Superior temporal gyrus (tissue), 1 donor: ENCODE measurements around the gene PSAPL1.

Source experiments
- DNase-seq: peaks from one replicate; pipeline ENCODE4 v3.0.0-alpha.2; 2016; ENCODE audit errors: extremely low spot score

Gene PSAPL1

DNA sequence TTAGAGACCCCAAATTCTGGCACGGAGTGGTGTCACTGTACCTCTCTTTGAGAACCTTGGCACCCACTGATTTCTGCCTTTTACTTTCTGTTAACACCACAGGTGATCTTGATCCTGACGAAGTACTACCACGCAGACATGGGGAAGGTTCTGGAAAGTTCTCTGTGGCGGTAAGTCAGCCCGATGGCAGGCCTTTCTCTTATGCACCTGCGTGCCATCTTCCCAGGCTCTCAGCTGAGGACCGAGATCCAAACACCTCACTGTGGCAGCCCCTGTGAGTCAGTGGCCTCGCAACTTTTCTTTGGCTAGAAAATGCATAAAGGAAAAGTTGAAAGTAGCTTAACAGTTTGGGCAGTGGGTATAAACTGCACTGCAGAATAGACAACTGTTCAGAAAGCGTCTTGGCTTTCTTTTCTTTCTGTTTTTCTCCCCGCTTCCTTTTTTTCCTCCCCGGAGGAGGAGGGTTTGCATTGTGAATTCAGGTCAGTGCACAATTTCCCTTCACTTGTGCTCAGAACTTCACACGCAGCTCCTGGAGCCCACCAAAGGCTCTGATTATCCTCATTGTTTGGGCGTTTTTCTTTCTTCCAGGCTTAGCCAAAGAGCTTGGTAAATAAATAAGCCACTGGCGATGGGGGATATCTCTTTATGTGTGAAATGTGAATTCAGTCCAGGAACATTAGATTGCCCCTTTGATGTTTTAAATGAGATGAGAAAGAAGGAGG, 38.4 kb downstream of the PSAPL1 start:
- DNase-seq: no peak

DNA sequence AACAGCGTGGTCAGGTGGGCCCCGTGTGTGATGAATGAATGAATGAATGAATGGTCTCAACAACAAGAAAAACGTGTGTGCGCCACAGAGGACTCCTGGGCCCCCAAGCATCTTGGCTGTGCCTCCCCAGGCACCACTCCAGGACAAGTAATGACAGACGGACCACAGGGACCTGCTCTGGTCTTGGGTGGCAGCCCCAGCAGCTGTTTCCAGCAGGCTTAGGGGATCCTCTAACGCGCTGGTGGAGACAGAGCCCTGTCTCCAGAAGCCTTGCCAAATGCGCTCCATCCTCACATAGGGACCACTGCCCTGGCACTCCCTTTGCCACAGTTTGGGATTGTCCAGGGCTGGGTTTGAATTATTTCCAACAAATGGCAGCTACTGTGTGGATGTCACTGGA, 39.1 kb downstream of the PSAPL1 start:
- DNase-seq: no peak

DNA sequence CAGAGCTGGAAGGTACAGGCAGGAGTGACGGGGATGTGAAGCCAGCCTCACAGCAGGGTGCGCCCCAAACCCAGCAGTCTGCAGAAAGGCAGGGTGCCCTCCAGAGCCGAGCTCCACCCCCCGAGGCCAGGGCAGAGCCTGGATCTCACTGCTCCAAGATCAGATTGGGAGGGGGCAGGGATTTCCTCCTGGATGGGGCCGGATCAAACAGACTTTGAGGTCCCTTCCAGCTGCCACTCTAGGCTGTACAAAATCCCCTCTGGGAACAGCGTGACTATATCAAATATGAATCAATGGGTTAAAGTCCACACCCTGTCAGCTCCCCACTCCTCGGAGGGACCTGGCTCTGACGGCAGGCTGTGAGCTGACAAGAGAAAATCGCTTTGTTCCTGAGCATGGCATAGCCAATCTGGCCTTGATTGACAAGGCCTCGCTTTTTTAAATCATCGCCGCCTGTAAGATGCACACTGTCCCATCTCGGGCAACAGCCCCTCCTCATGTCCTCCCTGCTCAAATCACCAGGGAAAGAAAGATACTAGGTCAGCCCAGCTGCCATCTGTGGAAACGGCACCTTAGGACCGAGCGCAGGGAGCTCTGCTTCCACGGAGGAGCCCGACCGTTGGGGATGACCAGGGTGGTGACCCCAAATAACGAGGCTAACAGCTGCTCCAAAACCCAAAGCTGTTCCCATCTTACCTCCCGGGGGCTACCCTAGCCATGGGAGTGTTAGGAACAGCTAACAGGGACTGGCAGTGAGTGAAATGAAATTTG, 39.9 kb downstream of the PSAPL1 start:
- no peak for DNase-seq

DNA sequence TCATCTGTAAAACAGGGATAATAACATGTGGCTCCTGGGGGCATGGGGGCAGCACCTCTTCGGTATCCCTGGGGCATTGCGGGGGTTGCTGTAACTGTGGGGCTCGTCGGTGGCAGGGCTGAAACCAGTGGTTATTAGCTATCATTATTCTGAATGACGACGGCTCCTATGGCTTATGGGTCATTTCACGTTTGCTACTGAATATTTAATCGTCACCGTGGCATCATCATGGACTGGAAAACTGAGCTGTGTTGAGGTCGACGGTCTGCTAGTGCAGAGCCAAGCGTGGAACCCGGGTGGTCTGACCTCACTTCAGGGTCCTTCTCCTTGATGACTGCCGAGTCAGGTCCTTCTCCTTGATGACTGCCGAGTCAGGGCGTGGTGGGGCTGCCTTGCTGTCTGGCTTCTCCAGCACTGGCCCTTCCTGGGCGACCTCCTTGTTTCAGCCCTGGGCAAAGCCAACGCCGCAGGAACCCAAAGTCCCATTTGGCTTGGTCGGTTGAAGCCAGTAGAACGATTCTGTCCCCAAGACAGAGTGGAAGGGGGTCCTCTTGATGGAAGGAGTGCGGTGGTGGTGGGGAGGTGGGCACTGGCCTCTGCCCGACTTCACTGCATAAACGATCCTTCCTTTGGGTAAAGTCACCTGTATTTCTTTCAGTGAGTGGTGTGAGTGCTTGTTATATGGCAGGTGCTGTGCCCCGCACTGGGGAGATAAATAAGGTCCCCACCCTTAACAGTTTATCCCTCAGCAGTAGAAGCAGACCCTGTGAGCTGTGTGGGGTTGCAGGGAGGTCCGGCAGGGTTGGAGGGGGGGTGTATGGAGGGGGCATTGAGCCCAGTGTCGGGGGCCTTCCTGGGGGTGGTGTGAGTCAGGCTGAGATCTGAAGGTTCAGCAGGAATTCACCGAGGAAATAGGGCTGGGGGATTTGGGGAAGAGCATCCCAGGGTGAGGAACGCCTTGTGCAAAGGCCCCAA, 40.8 kb downstream of the PSAPL1 start:
- DNase-seq: no peak

DNA sequence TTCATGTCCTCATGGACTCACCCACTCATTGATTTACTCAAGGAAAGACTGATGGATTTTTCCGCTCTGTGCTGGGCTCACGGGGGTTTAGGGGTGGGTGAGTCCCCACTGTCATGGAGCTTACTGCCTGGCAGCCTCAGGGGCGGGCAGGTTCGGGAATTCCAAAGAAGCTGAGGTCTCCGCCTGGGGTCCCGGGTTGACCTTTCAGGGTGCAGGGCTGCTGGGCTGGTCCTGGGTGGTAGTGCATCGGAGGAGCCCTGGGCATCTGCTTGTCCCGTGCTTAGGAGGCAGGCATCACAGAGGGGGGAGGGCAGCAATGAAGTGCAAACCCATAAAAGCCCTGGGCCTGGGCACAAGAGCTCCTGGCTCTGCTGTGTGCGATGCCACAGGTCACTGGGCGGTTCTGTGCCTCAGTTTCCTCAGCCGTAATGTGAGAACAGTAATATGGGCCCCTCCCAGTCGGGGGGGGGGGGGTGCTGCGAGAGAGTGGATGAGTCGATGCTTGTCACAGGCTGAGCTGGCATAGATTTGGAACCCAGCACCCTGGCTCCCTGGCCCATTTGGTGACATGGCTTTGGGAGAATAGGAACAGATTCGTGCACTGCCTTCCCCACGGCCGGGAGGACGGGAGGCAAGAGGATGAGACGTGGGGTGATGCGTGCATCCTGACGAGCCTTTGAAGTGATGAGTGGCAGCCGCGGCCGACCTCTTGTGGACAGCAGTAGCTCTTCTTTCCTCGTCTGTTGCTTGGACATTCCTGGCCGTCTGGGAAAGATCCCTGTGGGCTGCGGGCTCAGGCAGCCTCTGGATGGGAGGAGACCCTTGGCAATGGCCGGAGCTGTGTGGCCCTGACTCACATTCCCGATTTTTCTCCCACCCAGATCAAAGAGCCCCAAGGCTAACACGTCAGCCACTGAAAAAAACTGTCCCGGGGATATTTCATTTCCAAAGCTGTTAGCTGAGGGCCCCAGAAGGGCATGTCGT, 42.0 kb downstream of the PSAPL1 start:
- DNase-seq: no peak

DNA sequence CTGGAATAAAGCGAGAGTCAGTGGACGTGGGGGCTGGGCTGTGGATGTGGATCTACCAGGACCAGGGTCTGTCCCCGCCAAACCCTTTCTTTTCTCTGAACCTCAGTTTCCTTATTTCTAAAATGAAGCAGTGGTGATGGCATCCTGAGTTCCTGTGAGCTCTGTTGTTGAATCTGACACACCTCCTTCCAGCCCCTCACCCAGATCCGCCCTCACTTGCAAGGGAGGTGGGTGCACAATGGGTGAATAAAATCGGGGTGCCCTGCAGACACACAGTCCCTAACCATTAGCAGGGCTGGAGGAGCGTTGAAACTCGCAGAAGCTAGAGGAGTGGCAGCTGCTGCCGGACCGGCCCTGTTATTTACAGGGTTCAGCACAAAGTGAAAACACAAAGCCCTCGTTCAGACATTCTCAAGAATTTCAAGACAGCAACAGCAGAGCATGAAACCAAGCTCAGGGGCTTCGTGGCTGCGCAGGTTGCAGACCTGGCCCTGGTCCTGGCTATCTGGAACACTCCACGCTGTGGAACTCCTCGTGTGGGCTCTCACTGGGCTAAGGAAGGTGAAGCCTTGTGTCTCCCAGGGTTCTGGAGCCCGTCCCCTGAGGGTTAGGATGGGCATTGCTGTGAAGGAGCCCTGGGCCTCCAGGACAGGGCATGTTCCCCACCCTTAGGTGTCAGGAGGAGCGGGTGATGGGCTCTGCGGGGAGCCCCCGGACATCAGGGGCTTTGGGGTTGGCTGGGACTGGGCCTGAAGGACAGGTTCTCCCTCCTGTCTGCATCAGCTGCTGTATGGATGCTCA, 42.9 kb downstream of the PSAPL1 start:
- DNase-seq: no peak

DNA sequence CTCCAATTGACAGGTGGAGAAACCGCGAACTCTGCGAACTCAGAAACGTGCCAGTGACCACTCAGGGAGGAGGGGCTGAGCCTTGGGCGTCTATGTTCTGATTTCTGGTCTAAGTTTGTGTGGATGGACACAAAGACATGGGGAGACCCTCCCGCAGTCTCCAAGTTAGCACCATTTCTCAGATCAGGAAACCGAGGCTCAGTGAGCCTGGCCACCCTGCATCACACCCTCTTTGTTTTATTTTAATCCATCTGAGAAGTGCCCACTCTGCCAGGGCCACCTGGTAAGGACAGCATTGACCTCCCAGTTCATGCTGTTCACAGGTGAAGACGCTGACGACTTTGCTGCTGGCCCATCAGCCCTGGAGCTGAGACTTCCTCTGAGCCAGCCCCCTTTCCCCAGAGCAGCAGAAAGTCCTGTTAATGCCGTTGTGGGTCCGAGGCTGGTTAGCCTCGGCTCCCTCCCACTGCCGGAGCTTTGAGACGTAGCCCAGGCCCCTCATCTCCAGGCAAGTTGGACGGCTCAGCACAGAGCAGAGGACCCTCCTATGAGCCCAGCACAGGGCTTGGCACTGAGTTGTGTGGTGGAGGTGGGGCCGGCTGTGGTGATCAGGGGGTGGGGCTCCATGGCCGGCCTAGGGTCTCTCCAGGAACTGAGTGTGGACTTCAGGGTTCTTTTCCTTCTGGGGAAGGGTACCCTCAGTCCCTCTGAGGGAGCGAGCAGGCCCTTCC, 43.7 kb downstream of the PSAPL1 start:
- no peak for DNase-seq

DNA sequence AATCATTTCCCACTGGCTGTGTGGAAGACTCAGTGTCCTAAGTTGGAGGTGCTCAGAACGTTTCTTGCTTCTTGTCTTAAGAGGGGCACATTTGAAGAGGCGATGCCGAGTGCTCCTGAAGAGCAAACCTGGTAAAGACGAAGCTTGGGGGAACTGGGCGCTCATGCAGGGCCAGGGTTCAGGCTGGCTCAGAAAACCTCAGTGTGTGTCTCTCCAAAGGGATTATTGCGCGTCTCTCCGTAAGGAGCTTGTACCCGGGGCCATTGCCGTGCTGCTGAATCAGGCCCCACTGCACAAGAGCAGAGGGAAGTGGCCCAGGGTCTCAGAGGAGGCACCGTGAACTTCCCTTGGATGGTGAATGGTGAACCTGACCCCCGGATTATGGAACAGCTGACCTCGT, 44.4 kb downstream of the PSAPL1 start:
- no peak for DNase-seq

DNA sequence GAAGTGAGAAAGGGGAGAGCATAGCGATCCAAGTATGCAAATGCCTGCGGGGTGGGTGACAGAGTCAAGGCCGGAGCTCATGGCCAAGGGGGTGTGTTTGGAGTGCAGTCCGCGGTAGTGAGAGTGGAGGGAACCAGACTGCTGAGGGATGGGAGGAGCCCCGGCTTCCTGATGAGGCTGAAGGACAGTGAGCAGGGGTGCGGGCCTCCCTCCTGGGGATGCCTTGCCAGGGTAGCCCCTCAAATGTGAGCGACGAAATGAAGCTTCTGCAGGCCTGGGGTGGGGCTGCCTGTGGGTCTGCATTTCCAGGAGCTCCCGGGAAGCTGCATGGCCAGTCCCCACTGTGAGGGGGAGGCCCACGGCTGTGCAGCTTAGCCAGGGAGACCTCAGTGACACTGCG, 45.0 kb downstream of the PSAPL1 start:
- DNase-seq: no peak

DNA sequence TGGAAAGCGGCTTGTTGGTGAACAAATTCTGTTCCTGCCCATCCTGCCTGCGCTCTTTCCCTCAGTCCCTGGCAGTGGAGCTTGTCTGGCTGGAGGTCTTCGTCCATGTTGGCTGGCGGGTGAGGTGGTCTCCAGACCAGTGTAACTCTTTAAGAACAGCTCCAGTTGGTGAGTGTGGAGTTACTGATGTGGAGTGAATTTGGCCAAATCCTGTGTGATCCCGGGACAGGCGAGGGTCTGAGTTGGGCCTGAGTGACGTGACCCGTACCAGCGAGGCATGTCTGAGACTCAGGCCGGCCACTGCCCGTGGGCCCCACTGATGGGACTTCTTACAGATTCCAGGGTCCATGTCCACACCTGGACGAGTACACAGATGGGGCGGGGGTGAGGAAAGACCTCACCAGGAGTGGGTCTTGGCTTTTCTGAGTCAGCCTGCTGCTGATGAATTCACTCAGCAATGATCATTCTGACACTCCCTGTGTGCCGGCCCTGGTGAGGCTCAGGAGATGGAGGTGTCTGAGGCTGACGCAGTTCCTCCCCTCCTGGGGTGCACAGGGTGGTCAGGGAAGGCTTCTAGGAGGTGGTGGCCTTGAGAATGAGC, 45.5 kb downstream of the PSAPL1 start:
- DNase-seq: no peak

DNA sequence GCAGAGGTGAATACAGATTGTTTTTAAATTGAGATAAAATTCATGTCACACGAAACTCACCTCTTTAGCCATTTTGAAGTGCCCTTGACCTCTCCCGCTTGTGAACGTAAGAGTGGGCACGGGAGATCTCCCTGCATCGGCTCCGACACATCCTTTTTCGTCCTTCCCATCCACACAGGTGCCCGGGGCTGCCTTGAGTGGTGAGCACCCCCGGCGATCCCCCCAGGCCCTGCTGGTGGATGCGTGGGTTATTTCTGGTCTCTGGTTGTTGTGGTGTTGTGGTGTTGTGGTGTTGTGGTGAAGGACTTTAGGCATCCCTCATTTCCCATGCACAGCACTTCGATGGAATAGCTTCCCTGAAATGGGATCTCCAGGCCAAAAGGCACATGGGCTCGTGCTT, 46.1 kb downstream of the PSAPL1 start:
- no peak for DNase-seq

DNA sequence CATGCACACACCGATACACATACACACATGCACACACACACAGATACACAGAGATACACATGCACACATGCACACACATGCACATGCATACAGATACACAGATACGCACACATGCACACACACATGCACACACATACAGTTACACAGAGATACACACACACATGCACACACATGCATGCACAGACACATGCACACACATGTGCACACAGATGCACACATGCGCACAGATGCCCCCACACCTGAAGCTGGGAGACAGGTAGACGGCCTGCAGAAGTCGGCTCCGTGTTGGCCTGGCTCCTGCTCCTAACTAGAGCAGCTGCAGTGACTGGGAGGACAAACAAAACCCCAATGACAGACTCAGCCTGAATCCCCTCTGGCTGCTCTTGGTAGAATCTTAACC, 46.8 kb downstream of the PSAPL1 start:
- no peak for DNase-seq

DNA sequence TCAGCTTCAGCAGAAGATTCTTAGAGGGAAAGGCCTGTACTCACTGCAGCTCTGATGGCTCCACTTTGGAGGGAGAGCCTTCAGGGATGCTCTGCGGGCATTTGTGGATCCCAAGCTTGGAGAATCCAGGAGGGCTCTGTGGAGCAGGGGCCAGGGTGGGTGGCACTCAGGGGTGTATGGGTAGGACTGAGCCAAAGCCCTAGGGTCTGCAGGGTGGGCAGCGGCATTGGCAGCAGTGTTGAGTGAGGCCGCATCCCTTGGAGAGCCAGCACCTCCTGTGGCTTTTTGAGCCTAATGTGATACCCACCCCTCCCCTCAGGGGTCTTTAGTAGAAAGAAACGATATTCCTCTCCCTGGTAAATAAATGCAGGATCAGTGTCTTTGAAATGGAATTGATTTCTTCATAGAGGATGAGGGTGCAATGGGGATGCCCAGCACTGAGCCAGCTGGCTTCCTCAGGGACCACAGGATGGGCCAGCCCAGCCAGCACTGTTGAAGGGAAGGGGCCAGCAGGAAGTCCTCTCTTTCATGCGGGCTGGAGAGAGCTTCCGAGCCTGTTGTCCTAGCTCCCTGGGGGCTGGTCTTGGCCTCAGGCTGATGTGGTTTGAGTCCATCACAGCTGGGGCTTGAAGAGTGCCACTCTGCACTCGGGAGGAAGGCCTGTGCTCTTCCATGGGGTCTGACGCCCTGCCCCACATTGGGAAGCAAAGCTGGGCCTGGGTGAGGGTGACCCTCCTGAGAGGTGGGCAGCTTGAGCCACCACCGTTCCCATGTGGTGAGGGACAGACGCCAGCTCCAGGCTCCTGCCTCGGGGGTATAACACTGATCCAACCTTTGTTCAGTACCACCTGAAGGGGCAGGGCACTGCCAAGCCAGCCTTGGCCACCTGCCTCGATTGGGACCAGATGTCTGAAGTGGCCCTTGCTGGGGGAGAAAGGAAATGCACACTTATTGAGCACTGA, 49.5 kb downstream of the PSAPL1 start:
- DNase-seq: no peak

DNA sequence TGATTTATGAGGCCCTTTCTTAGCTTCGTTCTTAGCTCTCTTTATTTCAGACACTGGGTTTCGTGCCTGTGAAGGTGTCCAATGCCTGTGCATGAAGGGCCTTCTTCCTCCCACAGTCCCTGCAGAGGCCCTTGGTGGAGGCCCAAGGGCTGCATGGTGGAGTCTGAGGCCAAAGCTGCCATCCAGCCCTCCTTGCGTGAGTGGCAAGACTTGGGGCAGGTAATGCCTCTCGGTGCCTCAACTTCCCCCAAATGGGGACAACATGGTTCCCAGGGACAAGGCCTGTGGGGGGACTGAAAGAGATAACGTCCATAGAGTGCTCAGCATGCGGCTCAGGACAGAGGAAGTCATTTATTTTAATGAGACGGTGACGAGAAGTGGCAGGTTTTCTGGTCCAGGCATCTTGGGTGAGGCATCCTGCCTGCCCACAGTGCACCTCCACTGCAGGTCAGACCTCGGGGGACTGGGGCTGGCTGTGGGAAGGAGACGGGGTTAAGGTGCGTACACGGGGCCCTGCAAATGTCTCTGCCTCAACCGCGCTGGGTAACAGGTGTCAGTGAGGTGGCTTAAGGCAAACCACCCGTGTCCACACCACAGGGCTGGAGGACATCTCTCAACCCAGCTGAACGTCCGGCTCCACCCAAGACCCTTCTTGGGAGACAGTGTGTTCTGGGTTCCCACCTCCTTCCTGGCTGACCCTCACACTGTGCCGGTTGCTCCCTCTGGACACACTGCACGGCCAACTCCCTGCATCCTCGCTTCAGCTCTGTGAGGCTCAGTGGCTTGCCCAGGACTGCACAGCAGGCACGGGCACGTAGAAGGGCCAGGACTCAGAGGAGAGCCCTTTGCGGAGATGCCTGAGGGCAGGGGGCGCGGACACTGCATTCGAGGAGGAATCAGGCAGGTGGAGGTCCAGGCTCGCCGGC, 50.5 kb downstream of the PSAPL1 start:
- DNase-seq: no peak

DNA sequence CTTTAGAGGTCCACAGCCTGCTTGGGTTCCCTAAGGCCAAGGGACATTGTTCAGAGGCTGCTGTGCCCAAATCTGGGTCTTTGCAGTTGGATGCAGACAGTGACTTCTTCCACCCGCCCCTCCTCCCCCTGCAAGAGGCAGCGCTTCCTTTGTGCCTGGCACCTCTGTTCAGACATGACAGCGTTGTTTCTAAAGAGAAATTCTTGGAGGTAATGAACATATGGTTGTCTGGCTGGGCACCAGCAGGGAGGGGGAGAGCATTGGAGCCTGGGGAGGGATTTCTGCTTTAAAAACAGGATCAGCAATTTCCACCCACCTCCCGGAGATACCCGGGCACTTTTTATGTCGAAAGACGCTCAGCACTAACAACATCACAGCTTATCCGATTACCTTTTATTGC, 51.5 kb downstream of the PSAPL1 start:
- DNase-seq: no peak

DNA sequence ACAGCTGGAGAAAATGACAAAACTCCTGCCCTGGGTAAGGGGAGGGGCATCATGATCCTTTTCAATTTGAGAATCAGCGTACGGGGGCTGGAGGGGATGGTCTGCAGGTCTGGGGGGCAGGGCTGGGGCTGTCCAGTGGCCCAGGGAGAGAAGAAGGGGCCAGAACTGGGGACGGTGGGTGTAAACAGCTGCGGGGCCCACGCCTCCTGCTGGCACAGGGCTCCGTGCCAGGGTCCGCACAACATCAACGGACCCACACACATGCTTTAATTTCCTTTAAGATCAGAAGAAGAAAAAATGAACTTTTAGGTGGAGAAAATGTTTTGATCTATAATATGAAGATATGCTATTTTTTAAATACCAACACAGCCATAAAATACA, 52.1 kb downstream of the PSAPL1 start:
- no peak for DNase-seq
